Stimulated activated CD4-positive, alpha-beta T cell treated with anti-CD3 and anti-CD28 coated beads, TNF-alpha, amount 100 ng/mL, for 1 hour (primary cell): ENCODE results near the gene RPL3.

Experiments used
- DNase-seq, 3 donors: peaks; one replicate each; pipeline ENCODE4 v3.0.0-alpha.2; 2020; ENCODE audit warnings: low read depth in 3 of 3, low spot score in 1 of 3

Gene RPL3

GRCh38 chr22:39317775-39318506, 1.5 kb downstream of the RPL3 start:
- no peak for DNase-seq

GRCh38 chr22:39317084-39317774, 2.2 kb downstream of the RPL3 start:
- DNase-seq, result no peak

GRCh38 chr22:39316440-39317083, 2.9 kb downstream of the RPL3 start:
- peak; percentile 46 to 56 (median 50) for DNase-seq

GRCh38 chr22:39315389-39315788, 4.0 kb downstream of the RPL3 start:
- DNase-seq, result no peak

- DNase-seq, result no peak
Measured at GRCh38 chr22:39314251-39314971, 5.0 kb downstream of the RPL3 start.

GRCh38 chr22:39313258-39314001, 6.0 kb downstream of the RPL3 start:
- DNase-seq, result no peak

GRCh38 chr22:39312410-39312809, 7.0 kb downstream of the RPL3 start:
- no peak for DNase-seq

- no peak for DNase-seq
Measured at GRCh38 chr22:39311592-39312400, 7.6 kb downstream of the RPL3 start.

- DNase-seq, result no peak
Measured at GRCh38 chr22:39309881-39310714, 9.3 kb downstream of the RPL3 start.

- DNase-seq, result no peak
Measured at GRCh38 chr22:39309364-39309861, 10.0 kb downstream of the RPL3 start.

- no peak for DNase-seq
Measured at GRCh38 chr22:39308614-39309363, 10.6 kb downstream of the RPL3 start.

GRCh38 chr22:39306456-39307361, 12.7 kb downstream of the RPL3 start:
- peak in 1 of 3 donors; percentile 15 for DNase-seq

- DNase-seq, result no peak
Measured at GRCh38 chr22:39303892-39304671, 15.3 kb downstream of the RPL3 start.

GRCh38 chr22:39303358-39303757, 16.1 kb downstream of the RPL3 start:
- no peak for DNase-seq

GRCh38 chr22:39302431-39302960, 16.9 kb downstream of the RPL3 start:
- DNase-seq, result no peak

GRCh38 chr22:39301926-39302325, 17.5 kb downstream of the RPL3 start:
- no peak for DNase-seq
